K562 (cell line): Measurements from ENCODE around the gene RALGAPB. TPM values are rescaled to one million over a fixed set of nuclear protein-coding genes. Genes with fewer than 3 reads are reported as not detected.

ENCODE experiments used
- BRD9 ChIP-seq: fragments of 450-650 bp; IDR thresholded peaks from 2 replicates; pipeline ENCODE4 v1.6.1; 2018; ENCODE audit warnings: low read depth; ENCODE audit not compliant: partially characterized antibody
- CCNT2 ChIP-seq: IDR thresholded peaks from 2 replicates; pipeline ENCODE4 v1.6.1; 2011; ENCODE audit warnings: borderline replicate concordance, low read depth, mild to moderate bottlenecking, moderate library complexity, mixed read lengths, low read length; ENCODE audit not compliant: insufficient read length; ENCODE audit errors: extremely low read depth
- CHCHD3 ChIP-seq: fragments of 250-450 bp; sonication (Bioruptor Pico); IDR thresholded peaks from 2 replicates; pipeline ENCODE4 v2.1.2; 2022; ENCODE audit warnings: mild to moderate bottlenecking
- DMBX1 ChIP-seq: fragments of 250-450 bp; sonication (Bioruptor Pico); IDR thresholded peaks from 2 replicates; pipeline ENCODE4 v1.8.0; 2022; ENCODE audit warnings: inconsistent platforms, mild to moderate bottlenecking, moderate library complexity, borderline replicate concordance
- EP300 ChIP-seq: IDR thresholded peaks from 2 replicates; pipeline ENCODE4 v1.6.1; 2012; ENCODE audit warnings: low read length, improper control_type of control experiment
- FOXK1 ChIP-seq: sonication (generic); formaldehyde crosslinking; IDR thresholded peaks from 2 replicates; pipeline ENCODE4 v1.8.0; 2022; ENCODE audit warnings: missing genetic modification reagents, mild to moderate bottlenecking, borderline replicate concordance
- HOXB6 ChIP-seq: fragments of 250-450 bp; sonication (Bioruptor Pico); IDR thresholded peaks from 2 replicates; pipeline ENCODE4 v1.5.1; 2022; ENCODE audit warnings: mild to moderate bottlenecking, borderline replicate concordance
- IRF2 ChIP-seq: sonication (generic); formaldehyde crosslinking; IDR thresholded peaks from 2 replicates; pipeline ENCODE4 v1.8.1; 2022; ENCODE audit warnings: mild to moderate bottlenecking, missing genetic modification reagents
- JUND ChIP-seq, 2 experiments: IDR thresholded peaks; 2 replicates in 1 of 2; 3 replicates in 1 of 2; pipeline ENCODE4 v1.6.1; 2011; ENCODE audit warnings: borderline replicate concordance in 2 of 2, low read depth in 2 of 2, low read length in 2 of 2, improper control_type of control experiment in 1 of 2, missing biosample characterization in 1 of 2, missing genetic modification characterization in 1 of 2, missing genetic modification reagents in 1 of 2
- NONO ChIP-seq, 2 experiments: fragments of 200-400 bp in 1 of 2; fragments of 450-650 bp in 1 of 2; formaldehyde crosslinking in 1 of 2; IDR thresholded peaks; 2 replicates each; pipeline ENCODE4 v1.6.1; 2017; ENCODE audit warnings: low read depth in 2 of 2, mild to moderate bottlenecking in 2 of 2, moderate library complexity in 2 of 2, low read length in 1 of 2
- NR2F6 ChIP-seq: fragments of 450-650 bp; formaldehyde crosslinking; IDR thresholded peaks from 2 replicates; pipeline ENCODE4 v1.4.0; 2020; ENCODE audit warnings: mild to moderate bottlenecking
- RFX5 ChIP-seq: IDR thresholded peaks from 2 replicates; pipeline ENCODE4 v1.6.1; 2011; ENCODE audit warnings: low read depth, mild to moderate bottlenecking, improper control_type of control experiment, low read length
- SAP30 ChIP-seq: fragments of 200-600 bp; sonication (generic); IDR thresholded peaks from 2 replicates; pipeline ENCODE4 v1.6.1; 2012; ENCODE audit warnings: borderline replicate concordance, low read depth, mild to moderate bottlenecking, moderate library complexity, low read length, control low read depth, inconsistent platforms; ENCODE audit not compliant: insufficient read depth, poor library complexity, severe bottlenecking
- SMARCE1 ChIP-seq: fragments of 450-650 bp; IDR thresholded peaks from 2 replicates; pipeline ENCODE4 v1.7.1; 2016; ENCODE audit warnings: mild to moderate bottlenecking
- ZBTB7A ChIP-seq: IDR thresholded peaks from 2 replicates; pipeline ENCODE4 v1.6.1; 2011; ENCODE audit warnings: low read depth, mild to moderate bottlenecking, low read length, moderate library complexity, borderline replicate concordance; ENCODE audit not compliant: control insufficient read depth
- ZC3H11A ChIP-seq: IDR thresholded peaks from 2 replicates; pipeline ENCODE4 v1.6.1; 2012; ENCODE audit warnings: low read depth, low read length, improper control_type of control experiment
- ZNF124 ChIP-seq: sonication (generic); formaldehyde crosslinking; IDR thresholded peaks from 2 replicates; pipeline ENCODE4 v1.8.1; 2022; ENCODE audit warnings: missing genetic modification reagents
- ZNF239 ChIP-seq: fragments of 250-450 bp; sonication (Bioruptor Pico); IDR thresholded peaks from 2 replicates; pipeline ENCODE4 v1.4.0; 2020; ENCODE audit warnings: mild to moderate bottlenecking
- ZNF444 ChIP-seq: fragments of 250-450 bp; sonication (Bioruptor Pico); IDR thresholded peaks from 2 replicates; pipeline ENCODE4 v1.4.0; 2020; ENCODE audit warnings: mild to moderate bottlenecking, moderate library complexity
- ZNF445 ChIP-seq: fragments of 250-450 bp; sonication (Bioruptor Pico); IDR thresholded peaks from 2 replicates; pipeline ENCODE4 v1.4.0; 2020; ENCODE audit warnings: low read depth, mild to moderate bottlenecking, moderate library complexity
- ZNF785 ChIP-seq: fragments of 250-450 bp; sonication (Bioruptor Pico); IDR thresholded peaks from 2 replicates; pipeline ENCODE4 v1.4.0; 2020; ENCODE audit warnings: mild to moderate bottlenecking
- polyA plus RNA-seq, 8 experiments: library from polyadenylated mRNA; depleted of rRNA in 4 of 8; stranded (reverse) in 5 of 8; unstranded in 3 of 8; fragments of >200 nt; fragmentation: Nextera tagmentation in 2 of 8; fragmentation: Illumina TruSeq in 1 of 8; extraction: Ambion mirVana in 2 of 8; extraction: Trizol in 1 of 8; gene quantifications; 2 replicates each; pipeline versions ENCODE4 v1.2.1 to v1.2.3, GENCODE V29; 2011 to 2014; ENCODE audit warnings: inconsistent platforms in 1 of 8, missing spikeins in 1 of 8
- total RNA-seq, 7 experiments: library from RNA; depleted of rRNA in 6 of 7; stranded (reverse); fragments of >200 nt in 6 of 7; fragmentation: Illumina TruSeq in 2 of 7; extraction: Trizol in 2 of 7; gene quantifications; 2 replicates each; pipeline versions ENCODE4 v1.2.1 to v1.2.3, GENCODE V29; 2011 to 2021; ENCODE audit warnings: low replicate concordance in 1 of 7
- TF ChIP-seq, protein P1 (sequence below): sonication (generic); formaldehyde crosslinking; IDR thresholded peaks from 2 replicates; pipeline ENCODE4 v1.8.1; 2023; ENCODE audit warnings: mild to moderate bottlenecking, missing genetic modification reagents
- TF ChIP-seq, protein P2 (sequence below): fragments of 450-650 bp; IDR thresholded peaks from 2 replicates; pipeline ENCODE4 v1.7.1; 2018; ENCODE audit warnings: mild to moderate bottlenecking, low read depth; ENCODE audit not compliant: partially characterized antibody

The RALGAPB gene
- total and polyA plus RNA-seq, 9 of the 15 experiments (the other 6 are each of a cell fraction or from before 2014, with no cell fraction given): 4.3 to 25.6 (median 13.6) TPM

DNA sequence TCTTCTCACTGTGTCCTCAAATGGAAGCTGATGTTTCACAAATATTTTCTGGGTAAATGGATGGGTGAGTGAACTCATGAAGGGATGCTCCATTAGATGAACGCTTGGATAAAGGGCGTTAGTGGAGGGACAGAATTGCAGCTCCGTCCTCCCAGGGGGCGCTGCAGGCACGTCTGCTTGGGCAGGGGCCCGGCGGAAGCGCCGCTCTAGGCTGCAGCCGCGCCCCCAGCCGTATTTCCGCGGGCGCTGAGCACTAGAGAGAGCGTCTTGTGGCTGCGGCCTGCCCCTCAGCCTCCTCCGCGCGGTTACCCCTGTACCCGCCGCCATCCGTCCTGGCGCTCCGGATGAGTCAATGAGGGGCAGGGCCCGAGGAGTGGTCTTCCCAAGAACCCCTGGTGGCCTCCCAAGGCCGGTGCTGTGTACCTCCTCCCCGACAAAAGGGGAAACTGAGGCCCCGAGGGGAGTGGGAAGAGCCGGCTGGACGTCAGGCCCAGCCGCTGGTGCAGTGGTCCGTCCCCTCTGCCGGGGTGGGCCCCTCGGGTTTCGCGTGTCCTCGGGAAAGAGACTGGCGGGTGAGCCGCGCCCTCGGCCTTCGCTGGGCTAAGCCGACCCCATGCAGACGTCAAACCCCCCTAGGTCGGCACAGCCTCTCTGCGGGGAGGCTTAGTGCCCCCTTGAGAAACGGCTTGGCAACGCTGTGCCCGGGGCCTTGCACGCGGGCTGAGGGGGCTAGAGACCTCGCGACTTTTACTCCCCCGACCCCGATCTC, 26.0 kb upstream of the RALGAPB start (continued):
- TF ChIP-seq JUND (IDR thresholded peaks at IDR 0.05; ENCODE audit: borderline replicate concordance, low read depth, low read length) (peak; percentile 73), JUND (tag; IDR thresholded peaks at IDR 0.05; ENCODE audit: borderline replicate concordance, low read depth, low read length) (no peak; the same call in 2 of the 3 replicates), ZNF239 (no peak), ZC3H11A (0 out of 2 replicates have a peak, but pooled peaks have one; percentile 73), ZNF124 (CRISPR knock-in tag) (no peak), ZNF444 (CRISPR knock-in tag) (no peak), CCNT2 (peak; percentile 90), CHCHD3 (CRISPR knock-in tag) (no peak), SAP30 (peak; percentile 43), NONO (IDR thresholded peaks at IDR 0.05; ENCODE audit: low read depth in 2 of 2, low read length in 1 of 2) (peak in 1 of 2 experiments; percentile 76; a peak in 1 of 4 replicates), EP300 (peak; percentile 36; the same call in 1 of the 2 replicates), ZBTB7A (peak; percentile 96), SMARCE1 (no peak), IRF2 (CRISPR knock-in tag) (no peak), HOXB6 (CRISPR knock-in tag) (no peak), DMBX1 (peak; percentile 61; the same call in 1 of the 2 replicates), BRD9 (peak; percentile 39), FOXK1 (no peak), RFX5 (no peak), ZNF445 (CRISPR knock-in tag) (no peak), ZNF785 (no peak), NR2F6 (CRISPR knock-in tag) (peak; percentile 7; the same call in 1 of the 2 replicates)
- TF ChIP-seq, protein P1, sequence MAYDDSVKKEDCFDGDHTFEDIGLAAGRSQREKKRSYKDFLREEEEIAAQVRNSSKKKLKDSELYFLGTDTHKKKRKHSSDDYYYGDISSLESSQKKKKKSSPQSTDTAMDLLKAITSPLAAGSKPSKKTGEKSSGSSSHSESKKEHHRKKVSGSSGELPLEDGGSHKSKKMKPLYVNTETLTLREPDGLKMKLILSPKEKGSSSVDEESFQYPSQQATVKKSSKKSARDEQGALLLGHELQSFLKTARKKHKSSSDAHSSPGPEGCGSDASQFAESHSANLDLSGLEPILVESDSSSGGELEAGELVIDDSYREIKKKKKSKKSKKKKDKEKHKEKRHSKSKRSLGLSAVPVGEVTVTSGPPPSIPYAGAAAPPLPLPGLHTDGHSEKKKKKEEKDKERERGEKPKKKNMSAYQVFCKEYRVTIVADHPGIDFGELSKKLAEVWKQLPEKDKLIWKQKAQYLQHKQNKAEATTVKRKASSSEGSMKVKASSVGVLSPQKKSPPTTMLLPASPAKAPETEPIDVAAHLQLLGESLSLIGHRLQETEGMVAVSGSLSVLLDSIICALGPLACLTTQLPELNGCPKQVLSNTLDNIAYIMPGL (CRISPR knock-in tag): peak; percentile 97
- TF ChIP-seq, protein P2, sequence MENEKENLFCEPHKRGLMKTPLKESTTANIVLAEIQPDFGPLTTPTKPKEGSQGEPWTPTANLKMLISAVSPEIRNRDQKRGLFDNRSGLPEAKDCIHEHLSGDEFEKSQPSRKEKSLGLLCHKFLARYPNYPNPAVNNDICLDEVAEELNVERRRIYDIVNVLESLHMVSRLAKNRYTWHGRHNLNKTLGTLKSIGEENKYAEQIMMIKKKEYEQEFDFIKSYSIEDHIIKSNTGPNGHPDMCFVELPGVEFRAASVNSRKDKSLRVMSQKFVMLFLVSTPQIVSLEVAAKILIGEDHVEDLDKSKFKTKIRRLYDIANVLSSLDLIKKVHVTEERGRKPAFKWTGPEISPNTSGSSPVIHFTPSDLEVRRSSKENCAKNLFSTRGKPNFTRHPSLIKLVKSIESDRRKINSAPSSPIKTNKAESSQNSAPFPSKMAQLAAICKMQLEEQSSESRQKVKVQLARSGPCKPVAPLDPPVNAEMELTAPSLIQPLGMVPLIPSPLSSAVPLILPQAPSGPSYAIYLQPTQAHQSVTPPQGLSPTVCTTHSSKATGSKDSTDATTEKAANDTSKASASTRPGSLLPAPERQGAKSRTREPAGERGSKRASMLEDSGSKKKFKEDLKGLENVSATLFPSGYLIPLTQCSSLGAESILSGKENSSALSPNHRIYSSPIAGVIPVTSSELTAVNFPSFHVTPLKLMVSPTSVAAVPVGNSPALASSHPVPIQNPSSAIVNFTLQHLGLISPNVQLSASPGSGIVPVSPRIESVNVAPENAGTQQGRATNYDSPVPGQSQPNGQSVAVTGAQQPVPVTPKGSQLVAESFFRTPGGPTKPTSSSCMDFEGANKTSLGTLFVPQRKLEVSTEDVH: peak; percentile 84
